ENCODE results near the gene TRAPPC10. TPM values are rescaled to one million over a fixed set of nuclear protein-coding genes. Genes with fewer than 3 reads are reported as not detected.

The TRAPPC10 gene
- total and polyA plus RNA-seq, 10 of the 15 experiments (the other 5 are each of a cell fraction or from before 2014, with no cell fraction given) = 1.1 to 39.6 (median 28.2) TPM

DNA sequence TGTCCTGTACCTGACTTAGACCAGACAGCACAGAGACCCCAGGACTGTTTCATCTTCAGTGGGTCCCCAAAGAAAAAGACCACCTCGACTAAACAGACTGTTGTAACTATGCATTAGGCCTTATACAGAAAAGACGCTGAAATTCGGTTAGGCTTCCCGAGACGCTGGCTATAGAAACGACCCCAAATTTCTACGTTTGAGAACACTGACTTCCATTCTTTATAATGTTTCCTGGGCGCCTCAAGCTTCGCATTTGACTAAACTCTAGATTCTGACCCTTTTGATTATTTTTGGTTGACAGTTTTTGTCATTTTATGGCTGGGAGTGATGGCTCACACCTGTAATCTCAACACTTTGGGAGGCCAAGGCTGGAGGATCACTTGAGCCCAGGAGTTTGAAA, 986 bp upstream of the TRAPPC10 start (continued):
- TF ChIP-seq, protein P1, sequence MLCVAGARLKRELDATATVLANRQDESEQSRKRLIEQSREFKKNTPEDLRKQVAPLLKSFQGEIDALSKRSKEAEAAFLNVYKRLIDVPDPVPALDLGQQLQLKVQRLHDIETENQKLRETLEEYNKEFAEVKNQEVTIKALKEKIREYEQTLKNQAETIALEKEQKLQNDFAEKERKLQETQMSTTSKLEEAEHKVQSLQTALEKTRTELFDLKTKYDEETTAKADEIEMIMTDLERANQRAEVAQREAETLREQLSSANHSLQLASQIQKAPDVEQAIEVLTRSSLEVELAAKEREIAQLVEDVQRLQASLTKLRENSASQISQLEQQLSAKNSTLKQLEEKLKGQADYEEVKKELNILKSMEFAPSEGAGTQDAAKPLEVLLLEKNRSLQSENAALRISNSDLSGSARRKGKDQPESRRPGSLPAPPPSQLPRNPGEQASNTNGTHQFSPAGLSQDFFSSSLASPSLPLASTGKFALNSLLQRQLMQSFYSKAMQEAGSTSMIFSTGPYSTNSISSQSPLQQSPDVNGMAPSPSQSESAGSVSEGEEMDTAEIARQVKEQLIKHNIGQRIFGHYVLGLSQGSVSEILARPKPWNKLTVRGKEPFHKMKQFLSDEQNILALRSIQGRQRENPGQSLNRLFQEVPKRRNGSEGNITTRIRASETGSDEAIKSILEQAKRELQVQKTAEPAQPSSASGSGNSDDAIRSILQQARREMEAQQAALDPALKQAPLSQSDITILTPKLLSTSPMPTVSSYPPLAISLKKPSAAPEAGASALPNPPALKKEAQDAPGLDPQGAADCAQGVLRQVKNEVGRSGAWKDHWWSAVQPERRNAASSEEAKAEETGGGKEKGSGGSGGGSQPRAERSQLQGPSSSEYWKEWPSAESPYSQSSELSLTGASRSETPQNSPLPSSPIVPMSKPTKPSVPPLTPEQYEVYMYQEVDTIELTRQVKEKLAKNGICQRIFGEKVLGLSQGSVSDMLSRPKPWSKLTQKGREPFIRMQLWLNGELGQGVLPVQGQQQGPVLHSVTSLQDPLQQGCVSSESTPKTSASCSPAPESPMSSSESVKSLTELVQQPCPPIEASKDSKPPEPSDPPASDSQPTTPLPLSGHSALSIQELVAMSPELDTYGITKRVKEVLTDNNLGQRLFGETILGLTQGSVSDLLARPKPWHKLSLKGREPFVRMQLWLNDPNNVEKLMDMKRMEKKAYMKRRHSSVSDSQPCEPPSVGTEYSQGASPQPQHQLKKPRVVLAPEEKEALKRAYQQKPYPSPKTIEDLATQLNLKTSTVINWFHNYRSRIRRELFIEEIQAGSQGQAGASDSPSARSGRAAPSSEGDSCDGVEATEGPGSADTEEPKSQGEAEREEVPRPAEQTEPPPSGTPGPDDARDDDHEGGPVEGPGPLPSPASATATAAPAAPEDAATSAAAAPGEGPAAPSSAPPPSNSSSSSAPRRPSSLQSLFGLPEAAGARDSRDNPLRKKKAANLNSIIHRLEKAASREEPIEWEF (IDR thresholded peaks at IDR 0.05; ENCODE audit: insufficient replicate concordance, low read depth, low read length) = no peak

DNA sequence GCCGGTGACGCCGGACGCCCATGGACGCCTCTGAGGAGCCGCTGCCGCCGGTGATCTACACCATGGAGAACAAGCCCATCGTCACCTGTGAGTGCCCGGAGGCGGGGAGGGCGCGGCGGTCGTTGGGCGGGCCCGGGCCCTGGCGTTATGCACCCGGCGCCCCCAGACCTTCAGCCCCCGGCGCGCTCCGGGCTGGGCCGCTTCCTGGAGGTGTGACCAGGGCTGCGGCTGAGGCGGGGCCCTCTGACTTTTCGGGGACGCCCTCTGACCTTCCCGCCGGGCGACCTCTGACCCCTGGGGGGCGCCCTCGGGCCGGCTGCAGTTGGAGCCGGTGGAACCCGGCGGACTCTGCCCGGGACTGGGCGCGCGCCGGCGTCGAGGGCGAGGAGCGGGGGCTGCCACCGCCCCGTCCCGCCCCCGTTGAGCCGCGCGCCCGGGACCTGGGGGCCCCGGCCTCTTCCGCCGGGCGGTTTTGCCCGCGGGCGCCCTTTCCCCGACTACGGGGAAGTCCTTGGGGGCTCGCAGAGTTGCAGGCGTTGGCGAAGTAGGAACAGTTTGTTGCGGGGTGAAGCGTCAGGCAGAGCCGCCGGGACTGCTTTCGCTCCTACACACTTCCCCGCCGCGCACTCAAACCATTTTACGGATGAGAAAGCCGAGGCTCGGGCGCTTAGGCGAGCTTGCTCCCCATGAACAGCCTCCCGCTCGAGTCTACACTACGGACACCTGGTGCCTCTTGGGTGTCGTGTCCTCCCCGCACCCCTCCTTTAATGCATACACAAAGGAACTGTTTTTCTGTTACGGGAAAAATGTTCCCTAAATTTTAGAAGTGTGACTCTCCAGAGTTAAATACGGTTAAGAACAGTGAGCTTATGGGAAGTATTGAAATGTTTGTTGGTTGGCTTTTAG, 618 bp downstream of the TRAPPC10 start:
- DNase-seq (ENCODE audit: low read depth, low spot score) (peak; percentile 27), ATAC-seq (peak; percentile 73), FAIRE-seq (no peak)
- Histone ChIP-seq H3K36me3 (ENCODE audit: control insufficient read depth in 2 of 2, insufficient read depth in 2 of 2, low read length in 1 of 2) (no peaks in the 10 kb centered on the region), H4K20me1 (ENCODE audit: control insufficient read depth, insufficient read depth) (no peaks in the 10 kb centered on the region), H3K4me1 (ENCODE audit: control insufficient read depth, insufficient read depth, low read length) (peaks cover 5% of the 10 kb centered on the region; the same call in 1 of the 2 replicates), H3K4me3 (peak overlapping the region; percentile 88), H3K4me2 (ENCODE audit: control insufficient read depth, insufficient read depth) (peak overlapping the region; percentile 95), H3K27ac (ENCODE audit: control insufficient read depth, insufficient read depth) (peak overlapping the region; percentile 79), H2AFZ (ENCODE audit: control insufficient read depth, low read depth, low read length) (no peak overlapping the region), H3K9ac (ENCODE audit: control insufficient read depth, insufficient read depth, low read length) (peak overlapping the region; percentile 82), H3K27me3 (replicated peaks in 1 of 2; ENCODE audit: control insufficient read depth in 2 of 2, insufficient read depth in 2 of 2, low read length in 1 of 2) (no peaks in the 10 kb centered on the region), H3K9me3 (replicated peaks; ENCODE audit: control insufficient read depth, insufficient read depth, low read length) (no peaks in the 10 kb centered on the region), H3K79me2 (ENCODE audit: control insufficient read depth, insufficient read depth, low read length) (peaks cover 61% of the 10 kb centered on the region)
- POLR2A ChIA-PET = interaction anchor here (0.7 to 1.6 kb wide), 8 partner anchors 8 to 327 kb away, joined by 3 to 5 read pairs (median 4); no protein-coding TSS in a partner anchor
- SMC1A ChIA-PET (ENCODE audit: uncharacterized antibody, unreplicated experiment) = interaction anchor here (0.8 to 2.6 kb wide), 4 partner anchors 11 to 47 kb away, joined by 3 to 11 read pairs (median 4); no protein-coding TSS in a partner anchor
- BruUV-seq (replicated peaks) = no TSS peak
- CTCF ChIA-PET = interaction anchor here (1.2 to 2.0 kb wide), 4 partner anchors 9 to 71 kb away, joined by 3 to 10 read pairs (median 6); no protein-coding TSS in a partner anchor
- intact Hi-C loops (cut with micrococcal nuclease; ENCODE audit: unreplicated experiment) = no loop called here
- RAD21 ChIA-PET (ENCODE audit: unreplicated experiment) = interaction anchor here (1.1 to 1.8 kb wide), 2 partner anchors 285 kb away, joined by 5 to 7 read pairs; no protein-coding TSS in a partner anchor
- under 1% methylated on average over 59 of the region's 87 CpGs for WGBS (ENCODE audit: insufficient coverage, insufficient replicate concordance, low lambda C conversion rate, missing lambda C conversion rate)
- in situ Hi-C loops (cut with MboI) = no loop called here
- no peak for TF ChIP-seq JUNB (IDR thresholded peaks at IDR 0.05)
- TF ChIP-seq FOS (IDR thresholded peaks at IDR 0.05; ENCODE audit: borderline replicate concordance, extremely low read depth, insufficient read length) = no peak
- no peak for TF ChIP-seq ZZZ3 (IDR thresholded peaks at IDR 0.05; ENCODE audit: control insufficient read depth, insufficient read length, low read depth)
- TF ChIP-seq, protein P2, sequence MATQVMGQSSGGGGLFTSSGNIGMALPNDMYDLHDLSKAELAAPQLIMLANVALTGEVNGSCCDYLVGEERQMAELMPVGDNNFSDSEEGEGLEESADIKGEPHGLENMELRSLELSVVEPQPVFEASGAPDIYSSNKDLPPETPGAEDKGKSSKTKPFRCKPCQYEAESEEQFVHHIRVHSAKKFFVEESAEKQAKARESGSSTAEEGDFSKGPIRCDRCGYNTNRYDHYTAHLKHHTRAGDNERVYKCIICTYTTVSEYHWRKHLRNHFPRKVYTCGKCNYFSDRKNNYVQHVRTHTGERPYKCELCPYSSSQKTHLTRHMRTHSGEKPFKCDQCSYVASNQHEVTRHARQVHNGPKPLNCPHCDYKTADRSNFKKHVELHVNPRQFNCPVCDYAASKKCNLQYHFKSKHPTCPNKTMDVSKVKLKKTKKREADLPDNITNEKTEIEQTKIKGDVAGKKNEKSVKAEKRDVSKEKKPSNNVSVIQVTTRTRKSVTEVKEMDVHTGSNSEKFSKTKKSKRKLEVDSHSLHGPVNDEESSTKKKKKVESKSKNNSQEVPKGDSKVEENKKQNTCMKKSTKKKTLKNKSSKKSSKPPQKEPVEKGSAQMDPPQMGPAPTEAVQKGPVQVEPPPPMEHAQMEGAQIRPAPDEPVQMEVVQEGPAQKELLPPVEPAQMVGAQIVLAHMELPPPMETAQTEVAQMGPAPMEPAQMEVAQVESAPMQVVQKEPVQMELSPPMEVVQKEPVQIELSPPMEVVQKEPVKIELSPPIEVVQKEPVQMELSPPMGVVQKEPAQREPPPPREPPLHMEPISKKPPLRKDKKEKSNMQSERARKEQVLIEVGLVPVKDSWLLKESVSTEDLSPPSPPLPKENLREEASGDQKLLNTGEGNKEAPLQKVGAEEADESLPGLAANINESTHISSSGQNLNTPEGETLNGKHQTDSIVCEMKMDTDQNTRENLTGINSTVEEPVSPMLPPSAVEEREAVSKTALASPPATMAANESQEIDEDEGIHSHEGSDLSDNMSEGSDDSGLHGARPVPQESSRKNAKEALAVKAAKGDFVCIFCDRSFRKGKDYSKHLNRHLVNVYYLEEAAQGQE (IDR thresholded peaks at IDR 0.05; ENCODE audit: low read depth, low read length) = no peak
- TF ChIP-seq ESRRA (IDR thresholded peaks at IDR 0.05; ENCODE audit: low read length) = peak; percentile 49; the same call in 1 of the 2 replicates
- TF ChIP-seq RAD21 (IDR thresholded peaks at IDR 0.05; ENCODE audit: insufficient read depth, low read depth, low read length) = peak; percentile 56
- no peak for TF ChIP-seq RAD51 (IDR thresholded peaks at IDR 0.05)
- no peak for TF ChIP-seq SPI1 (IDR thresholded peaks at IDR 0.05; ENCODE audit: borderline replicate concordance, insufficient read depth, low read depth, low read length)

Measured in GM12878 (cell line).